H1 (cell line): ENCODE results near the gene FAM24B. TPM values are rescaled to one million over a fixed set of nuclear protein-coding genes. Genes with fewer than 3 reads are reported as not detected.

Source experiments
- CHD7 ChIP-seq: fragments of 300-600 bp; sonication (generic); IDR thresholded peaks from 2 replicates; pipeline ENCODE4 v1.7.1; 2012; ENCODE audit warnings: low read length, moderate library complexity, mild to moderate bottlenecking, inconsistent platforms; ENCODE audit not compliant: insufficient replicate concordance
- SRF ChIP-seq: IDR thresholded peaks from 2 replicates; pipeline ENCODE4 v1.6.1; 2011; ENCODE audit warnings: mild to moderate bottlenecking, low read depth, low read length, moderate library complexity
- USF2 ChIP-seq: IDR thresholded peaks from 2 replicates; pipeline ENCODE4 v1.6.1; 2011; ENCODE audit warnings: low read length, improper control_type of control experiment
- polyA plus RNA-seq, 7 experiments: library from polyadenylated mRNA; depleted of rRNA in 3 of 7; stranded (reverse) in 5 of 7; unstranded in 2 of 7; fragments of >200 nt in 5 of 7; fragments of 200-250 nt in 2 of 7; gene quantifications; 1 replicate in 5 of 7; 2 replicates in 1 of 7; 4 replicates in 1 of 7; pipeline versions ENCODE4 v1.2.1 to v1.2.3, GENCODE V29; 2011 to 2013; ENCODE audit warnings: missing spikeins in 2 of 7, mixed read lengths in 2 of 7
- total RNA-seq: library from RNA; stranded (reverse); fragmentation: NEBNext Ultra II Directional; extraction: Animal tissue kit (Norgen Biotek cat#: 25700); gene quantifications from 2 replicates; pipeline ENCODE4 v1.2.1, GENCODE V29; 2021

Gene FAM24B
- total and polyA plus RNA-seq, 2 of the 8 experiments (the other 6 are each of a cell fraction or from before 2014, with no cell fraction given), result 0.50 to 0.56 TPM

GRCh38 chr10:122802282-122802681 is 77.1 kb downstream of the FAM24B start (continued):
- TF ChIP-seq USF2, result no peak
- TF ChIP-seq CHD7, result no peak
- no peak for TF ChIP-seq SRF
